Upper lobe of left lung (tissue), 4 donors: ENCODE measurements around the gene PPM1N.

ENCODE experiments used
- EP300 ChIP-seq, 4 donors: sonication (generic); formaldehyde crosslinking; IDR thresholded peaks; one replicate each; pipeline ENCODE4 v1.5.1; 2017; ENCODE audit warnings: antibody characterized with exemption in 4 of 4, control low read depth in 2 of 4
- POLR2A ChIP-seq, 4 donors: fragments of 450-650 bp; IDR thresholded peaks; one replicate each; pipeline ENCODE4 v1.5.1; 2016 to 2017; ENCODE audit warnings: antibody characterized with exemption in 4 of 4, mild to moderate bottlenecking in 2 of 4

DNA sequence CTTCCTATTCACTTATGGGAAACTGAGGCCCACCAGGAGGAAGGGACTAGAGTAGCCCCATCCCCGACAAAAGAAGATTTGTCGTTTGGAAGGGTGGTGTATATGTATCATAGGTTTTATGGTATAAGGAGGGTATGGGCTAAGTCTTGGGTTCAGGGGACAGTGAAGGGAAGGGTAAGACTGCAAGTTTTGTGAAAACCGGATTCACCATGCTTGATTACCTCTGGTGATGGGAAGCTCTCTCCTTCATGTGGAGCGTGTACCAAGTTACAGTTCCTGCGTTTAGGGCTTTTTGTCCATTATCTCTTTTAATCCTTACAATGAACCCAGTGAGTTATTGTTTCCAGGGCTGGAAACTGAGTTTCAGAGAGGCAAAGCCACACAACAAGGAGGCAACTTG, 12.8 kb downstream of the PPM1N start:
- TF ChIP-seq POLR2A (IDR thresholded peaks at IDR 0.05): no peak
- TF ChIP-seq EP300 (IDR thresholded peaks at IDR 0.05): no peak
